ENCODE measurements around the gene PDE6D.

The PDE6D gene

DNA sequence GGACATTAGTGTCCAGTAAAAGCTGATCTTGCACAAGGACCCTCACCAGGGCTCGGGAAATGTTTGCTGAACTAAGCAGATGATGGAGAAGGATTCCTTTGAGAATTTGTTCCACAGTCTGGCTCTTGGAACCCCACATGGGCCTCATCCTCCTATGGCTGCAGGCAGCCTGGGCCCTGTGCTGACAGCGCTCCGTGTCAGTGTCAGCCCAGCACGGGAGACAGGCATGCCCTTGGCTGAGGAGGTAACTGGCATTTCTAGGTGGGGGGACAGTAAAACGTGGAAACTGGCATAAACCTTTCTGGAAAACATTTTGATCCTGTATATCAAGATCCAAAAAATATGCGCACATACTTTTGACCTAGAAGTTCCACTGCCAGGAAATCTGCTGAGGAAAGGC is 62.3 kb downstream of the PDE6D start:
- no peak overlapping the region for H3K4me3 ChIP-seq (ENCODE audit: low read depth, low read length)
- no peak for DNase-seq (ENCODE audit: low read depth)
- TF ChIP-seq, protein P1, sequence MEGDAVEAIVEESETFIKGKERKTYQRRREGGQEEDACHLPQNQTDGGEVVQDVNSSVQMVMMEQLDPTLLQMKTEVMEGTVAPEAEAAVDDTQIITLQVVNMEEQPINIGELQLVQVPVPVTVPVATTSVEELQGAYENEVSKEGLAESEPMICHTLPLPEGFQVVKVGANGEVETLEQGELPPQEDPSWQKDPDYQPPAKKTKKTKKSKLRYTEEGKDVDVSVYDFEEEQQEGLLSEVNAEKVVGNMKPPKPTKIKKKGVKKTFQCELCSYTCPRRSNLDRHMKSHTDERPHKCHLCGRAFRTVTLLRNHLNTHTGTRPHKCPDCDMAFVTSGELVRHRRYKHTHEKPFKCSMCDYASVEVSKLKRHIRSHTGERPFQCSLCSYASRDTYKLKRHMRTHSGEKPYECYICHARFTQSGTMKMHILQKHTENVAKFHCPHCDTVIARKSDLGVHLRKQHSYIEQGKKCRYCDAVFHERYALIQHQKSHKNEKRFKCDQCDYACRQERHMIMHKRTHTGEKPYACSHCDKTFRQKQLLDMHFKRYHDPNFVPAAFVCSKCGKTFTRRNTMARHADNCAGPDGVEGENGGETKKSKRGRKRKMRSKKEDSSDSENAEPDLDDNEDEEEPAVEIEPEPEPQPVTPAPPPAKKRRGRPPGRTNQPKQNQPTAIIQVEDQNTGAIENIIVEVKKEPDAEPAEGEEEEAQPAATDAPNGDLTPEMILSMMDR (IDR thresholded peaks at IDR 0.05; ENCODE audit: insufficient read depth, low read depth, low read length, missing control alignments) = no peak

DNA sequence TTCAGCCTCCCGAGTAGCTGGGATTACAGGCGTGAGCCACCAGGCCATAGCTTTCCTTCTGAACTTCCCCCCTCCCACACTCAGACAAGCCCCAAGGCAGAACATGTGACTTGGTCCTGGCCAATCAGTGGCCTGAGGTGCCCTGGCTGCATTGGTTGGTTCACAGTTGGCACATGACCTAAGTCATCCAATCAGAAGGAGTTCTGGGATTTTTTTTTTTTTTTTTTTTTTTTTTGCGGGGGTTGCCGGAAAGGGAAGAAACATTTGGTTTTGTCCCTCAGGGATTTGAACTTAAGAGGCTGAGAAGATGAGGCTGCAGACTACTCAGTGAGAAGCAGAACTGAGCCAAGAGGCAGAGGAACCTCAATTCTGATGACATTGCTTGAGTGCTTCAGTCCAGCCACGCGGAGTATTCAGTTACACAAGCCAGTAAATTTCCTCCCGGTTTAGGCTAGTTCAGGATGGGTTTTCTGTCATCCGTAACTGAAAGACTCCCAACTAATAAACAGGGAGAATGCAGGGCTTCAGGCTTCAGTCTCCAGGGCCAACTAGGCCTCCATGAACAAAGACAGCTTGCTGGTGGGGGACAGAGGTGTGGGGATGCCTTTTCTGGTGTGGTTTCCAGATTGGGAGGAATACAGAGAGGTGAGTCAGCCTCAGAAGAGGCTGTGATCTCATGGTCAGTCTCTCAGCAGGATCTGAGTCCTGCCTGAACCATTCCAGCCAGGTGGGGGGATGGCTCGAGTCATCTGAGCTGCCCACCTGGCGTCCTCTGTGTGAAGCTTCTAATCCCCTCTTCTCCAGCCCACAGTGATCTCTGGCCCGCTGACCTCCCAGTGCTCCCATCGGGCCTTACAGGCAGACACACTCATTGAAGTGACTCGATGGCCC is 63.6 kb downstream of the PDE6D start:
- DNase-seq (ENCODE audit: low read depth) = peak; percentile 90
- TF ChIP-seq, protein P1 (IDR thresholded peaks at IDR 0.05; ENCODE audit: insufficient read depth, low read depth, low read length, missing control alignments) = no peak
- H3K4me3 ChIP-seq (ENCODE audit: low read depth, low read length) = peak overlapping the region; percentile 23

DNA sequence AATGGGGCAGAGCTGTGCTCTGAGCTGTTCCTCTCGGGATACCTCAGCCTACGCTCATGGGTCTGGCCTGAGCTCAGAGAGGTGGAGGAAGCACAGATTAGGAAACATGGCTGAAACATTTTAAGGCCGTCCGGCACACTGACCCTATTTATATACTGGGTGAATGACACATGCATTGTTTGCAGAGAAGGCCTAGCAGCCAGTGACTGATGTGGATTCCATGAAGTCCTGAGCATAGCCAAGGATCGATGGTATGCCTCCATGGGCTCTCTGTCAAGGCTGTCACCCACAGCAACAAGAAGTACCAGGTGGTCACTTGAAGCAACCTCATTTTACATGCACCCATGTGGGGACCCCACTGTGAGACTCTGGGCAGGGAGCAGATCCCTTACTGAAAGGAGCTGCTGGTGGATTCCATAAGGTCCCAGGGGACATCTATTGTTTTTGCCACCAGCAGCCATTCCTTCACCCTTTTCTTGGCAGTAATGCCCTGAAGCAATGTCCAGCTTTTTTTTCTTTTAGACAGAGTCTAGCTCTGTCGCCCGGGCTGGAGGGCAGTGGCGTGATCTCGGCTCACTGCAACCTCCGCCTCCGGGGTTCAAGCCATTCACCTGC is 64.3 kb downstream of the PDE6D start:
- H3K4me3 ChIP-seq (ENCODE audit: low read depth, low read length) = no peak overlapping the region
- TF ChIP-seq, protein P1 (IDR thresholded peaks at IDR 0.05; ENCODE audit: insufficient read depth, low read depth, low read length, missing control alignments) = no peak

DNA sequence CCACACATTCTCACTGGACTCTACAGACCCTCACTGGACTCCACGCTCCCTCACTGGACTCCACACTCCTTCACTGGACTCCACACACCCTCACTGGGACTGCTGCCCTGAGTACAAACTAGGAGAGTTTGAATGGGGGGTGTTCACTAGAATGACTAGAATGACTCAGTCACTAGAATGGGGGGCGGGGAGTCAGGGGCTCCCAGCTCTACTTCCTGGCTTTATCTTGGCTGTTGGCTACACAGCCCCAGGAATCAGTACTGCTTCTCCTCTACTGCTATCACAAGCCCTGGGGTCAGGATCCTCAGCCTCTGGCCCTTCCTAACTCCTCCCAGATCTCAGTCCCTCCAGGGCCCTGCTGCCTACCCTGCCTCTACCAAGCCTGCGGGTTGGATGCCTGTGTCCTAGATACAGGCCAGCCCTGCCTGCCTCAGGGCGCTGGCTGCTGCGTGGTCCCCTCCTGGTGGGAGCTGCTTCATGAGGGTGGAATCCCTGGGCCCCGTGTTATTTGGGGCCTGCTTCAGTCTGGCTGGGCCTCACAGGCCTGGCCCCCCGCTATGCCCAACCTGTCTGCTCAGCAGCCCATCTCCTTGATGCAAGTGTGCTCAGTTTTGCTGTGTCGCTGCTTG is 65.0 kb downstream of the PDE6D start:
- H3K4me3 ChIP-seq (ENCODE audit: low read depth, low read length) = no peak overlapping the region
- TF ChIP-seq, protein P1 (IDR thresholded peaks at IDR 0.05; ENCODE audit: insufficient read depth, low read depth, low read length, missing control alignments) = no peak
- DNase-seq (ENCODE audit: low read depth) = peak; percentile 14

More for the DNA sequence above, 64.3 kb downstream of the PDE6D start:
- DNase-seq (ENCODE audit: low read depth) = peak; percentile 12

DNA sequence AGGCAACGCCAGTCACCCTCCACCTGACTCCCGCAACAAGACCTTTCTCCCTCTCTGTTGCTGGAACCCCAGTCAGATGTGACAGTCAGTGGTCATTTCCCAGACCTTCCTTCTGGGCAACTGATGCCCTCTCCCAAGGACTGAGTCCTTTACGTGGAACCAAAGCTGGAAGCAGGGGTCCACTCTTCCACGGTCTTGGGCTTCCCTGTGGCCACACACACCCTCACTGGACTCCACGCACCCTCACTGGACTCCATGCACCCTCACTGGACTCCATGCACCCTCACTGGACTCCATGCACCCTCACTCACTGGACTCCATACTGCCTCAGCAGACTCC is 65.6 kb downstream of the PDE6D start:
- H3K4me3 ChIP-seq (ENCODE audit: low read depth, low read length) = no peak overlapping the region
- TF ChIP-seq, protein P1 (IDR thresholded peaks at IDR 0.05; ENCODE audit: insufficient read depth, low read depth, low read length, missing control alignments) = no peak
- DNase-seq (ENCODE audit: low read depth) = no peak

DNA sequence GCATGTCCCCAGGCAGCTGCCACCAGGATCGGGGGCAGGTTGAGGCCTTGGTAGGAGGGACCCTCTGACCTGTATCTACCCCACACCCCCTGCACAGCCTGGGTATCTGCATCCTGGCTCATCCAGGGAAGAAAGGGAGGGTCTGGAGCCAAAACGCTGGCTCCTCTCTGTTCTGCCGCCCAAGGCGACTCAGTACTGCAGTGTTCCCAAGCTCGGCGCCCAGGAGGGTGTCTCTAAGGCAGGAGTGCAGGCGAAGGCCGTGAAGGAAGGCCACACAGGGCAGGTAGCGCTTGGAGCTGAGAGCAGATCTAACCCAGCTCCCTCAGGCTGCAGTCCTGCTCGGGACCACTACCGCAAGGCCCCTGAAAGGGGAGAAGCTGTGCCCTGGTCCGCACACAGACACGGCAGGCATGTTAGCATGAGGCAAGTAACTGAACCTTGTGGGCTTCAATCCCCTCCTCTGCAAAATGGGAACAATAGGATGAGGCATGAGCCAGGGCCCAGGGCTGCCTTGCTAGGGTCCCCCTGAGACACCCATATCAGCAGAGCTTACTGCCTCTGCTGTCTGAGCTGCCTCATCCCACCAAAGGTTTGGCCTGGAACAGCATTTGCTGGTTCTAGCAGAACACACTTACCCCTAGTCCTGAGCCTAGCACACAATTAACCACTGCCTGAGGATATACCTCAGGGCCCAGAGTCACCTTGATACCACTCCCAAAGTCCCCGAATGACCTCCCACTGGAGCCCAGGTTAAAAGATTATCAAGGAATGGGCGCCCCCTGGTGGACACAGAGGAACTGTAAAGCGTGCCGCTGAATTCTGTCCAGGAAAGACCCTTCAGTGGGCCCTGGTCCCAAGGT is 66.2 kb downstream of the PDE6D start:
- TF ChIP-seq, protein P1 (IDR thresholded peaks at IDR 0.05; ENCODE audit: insufficient read depth, low read depth, low read length, missing control alignments) = peak; percentile 72
- peak; percentile 83 for DNase-seq (ENCODE audit: low read depth)
- no peak overlapping the region for H3K4me3 ChIP-seq (ENCODE audit: low read depth, low read length)

Data from GM12865 (cell line).